Measurements from ENCODE around the gene HPS5. TPM values are rescaled to one million over a fixed set of nuclear protein-coding genes. Genes with fewer than 3 reads are reported as not detected.
"Not testable (repeated sequence)": the region's sequence is repeated elsewhere in the genome, so short reads cannot be mapped to it uniquely, and the experiment has no call there.

The HPS5 gene
- total and polyA plus RNA-seq, 8 donors = 19.4 to 25.3 (median 22.8) TPM

- Histone ChIP-seq H3K9me3 (no peaks in the 10 kb centered on the region), H3K27me3 (peaks cover 0 to 3% of the 10 kb centered on the region in 2 donors), H3K4me1 (no peaks in the 10 kb centered on the region), H3K27ac (no peak within 1 kb of the TSS), H3K4me3 (no peak within 1 kb of the TSS), H3K36me3 (no peaks in the 10 kb centered on the region)
- intact Hi-C loops (cut with DNase I) = no loop called here
- DNase-seq (no peak), ATAC-seq (no peak)
- TF ChIP-seq CTCF (IDR thresholded peaks at IDR 0.05) = no peak
Measured at GRCh38 chr11:18248561-18248960, 73.4 kb downstream of the HPS5 start, which contains the start of gene SAA2. TSS of gene SAA2 (minus strand) at chr11:18248668. CDS start at chr11:18248011, 657 bp downstream.

- H3K27me3 ChIP-seq; H3K4me3 ChIP-seq; H3K27ac ChIP-seq; H3K9me3 ChIP-seq; ATAC-seq; H3K36me3 ChIP-seq; intact Hi-C loops (cut with DNase I); H3K4me1 ChIP-seq; DNase-seq: not testable (repeated sequence)
Measured at GRCh38 chr11:18247191-18247581, 74.8 kb downstream of the HPS5 start.

- DNase-seq; H3K4me1 ChIP-seq; H3K4me3 ChIP-seq; H3K9me3 ChIP-seq; H3K27me3 ChIP-seq; intact Hi-C loops (cut with DNase I); H3K36me3 ChIP-seq: not testable (repeated sequence)
- peak overlapping the region in 1 of 2 donors; percentile 45 for H3K27ac ChIP-seq
- ATAC-seq = peak; percentile 49
Measured at GRCh38 chr11:18246379-18247190, 75.4 kb downstream of the HPS5 start.

- no peaks in the 10 kb centered on the region for H3K36me3 ChIP-seq
- no peak overlapping the region for H3K4me3 ChIP-seq
- no peaks in the 10 kb centered on the region for H3K9me3 ChIP-seq
- DNase-seq (no peak), ATAC-seq (no peak)
- H3K27me3 ChIP-seq = no peaks in the 10 kb centered on the region
- intact Hi-C loops (cut with DNase I) = no loop called here
- no peaks in the 10 kb centered on the region for H3K4me1 ChIP-seq
- H3K27ac ChIP-seq = no peak overlapping the region
- TF ChIP-seq CTCF (IDR thresholded peaks at IDR 0.05) = no peak
Measured at GRCh38 chr11:18245396-18245795, 76.5 kb downstream of the HPS5 start.

- Histone ChIP-seq H3K27ac (no peak overlapping the region), H3K9me3 (no peaks in the 10 kb centered on the region), H3K4me1 (no peaks in the 10 kb centered on the region), H3K36me3 (no peaks in the 10 kb centered on the region), H3K27me3 (peaks cover 0 to 7% of the 10 kb centered on the region in 2 donors), H3K4me3 (no peak overlapping the region)
- peak; percentile 73 to 80 for TF ChIP-seq CTCF (IDR thresholded peaks at IDR 0.05)
- DNase-seq = peak in 3 of 4 donors; percentile 1 to 43 (median 29)
- peak; percentile 91 for ATAC-seq
- intact Hi-C loops (cut with DNase I) = no loop called here
Measured at GRCh38 chr11:18243783-18244362, 78.1 kb downstream of the HPS5 start.

- ATAC-seq = no peak
- Histone ChIP-seq H3K4me1 (no peaks in the 10 kb centered on the region), H3K27ac (no peak overlapping the region), H3K36me3 (no peaks in the 10 kb centered on the region), H3K9me3 (no peaks in the 10 kb centered on the region), H3K27me3 (peaks cover 0 to 31% of the 10 kb centered on the region in 2 donors), H3K4me3 (no peak overlapping the region)
- intact Hi-C loops (cut with DNase I) = no loop called here
- no peak for DNase-seq
- no peak for TF ChIP-seq CTCF (IDR thresholded peaks at IDR 0.05)
Measured at GRCh38 chr11:18239655-18240054, 82.3 kb downstream of the HPS5 start.
